ENCODE measurements around the gene NACC2.

DNA sequence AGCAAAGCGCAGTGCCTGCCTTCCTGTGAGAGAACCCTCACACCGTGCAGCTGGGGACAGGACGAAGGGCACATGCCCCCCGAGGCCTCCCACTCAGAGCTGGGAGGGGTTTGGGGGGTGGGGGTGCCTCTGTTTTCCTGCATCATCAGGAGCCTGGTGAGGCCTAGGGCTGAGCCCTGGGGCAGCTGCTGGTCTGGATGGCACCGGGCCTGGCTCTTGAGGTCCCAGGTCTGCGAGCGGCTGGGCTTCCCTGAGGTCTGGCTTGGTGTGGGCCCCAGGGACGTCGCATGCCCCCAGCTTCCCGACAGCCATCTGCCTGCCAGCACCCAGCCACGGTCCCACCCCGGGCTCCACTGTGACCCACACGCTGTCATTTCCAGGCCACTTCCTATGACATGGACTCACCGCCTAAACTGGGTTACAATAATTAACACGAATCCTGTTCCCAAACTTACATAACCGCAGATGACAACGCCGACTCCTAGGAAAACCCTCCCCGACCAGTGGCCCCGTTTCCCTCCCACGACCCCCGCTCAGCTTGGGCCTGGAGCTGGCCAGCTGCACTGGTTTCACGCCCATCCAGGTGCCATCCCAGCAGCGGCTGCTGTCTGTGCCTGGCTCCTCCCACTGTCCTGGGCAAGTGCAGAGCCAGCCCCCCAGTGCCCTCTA is 8.7 kb downstream of the NACC2 start:
- TF ChIP-seq HNF4G (IDR thresholded peaks at IDR 0.05) (no peak), NR2F2 (IDR thresholded peaks at IDR 0.05) (no peak)
- TF ChIP-seq, protein P1, sequence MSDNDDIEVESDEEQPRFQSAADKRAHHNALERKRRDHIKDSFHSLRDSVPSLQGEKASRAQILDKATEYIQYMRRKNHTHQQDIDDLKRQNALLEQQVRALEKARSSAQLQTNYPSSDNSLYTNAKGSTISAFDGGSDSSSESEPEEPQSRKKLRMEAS (IDR thresholded peaks at IDR 0.05), result no peak
- TF ChIP-seq, protein P2, sequence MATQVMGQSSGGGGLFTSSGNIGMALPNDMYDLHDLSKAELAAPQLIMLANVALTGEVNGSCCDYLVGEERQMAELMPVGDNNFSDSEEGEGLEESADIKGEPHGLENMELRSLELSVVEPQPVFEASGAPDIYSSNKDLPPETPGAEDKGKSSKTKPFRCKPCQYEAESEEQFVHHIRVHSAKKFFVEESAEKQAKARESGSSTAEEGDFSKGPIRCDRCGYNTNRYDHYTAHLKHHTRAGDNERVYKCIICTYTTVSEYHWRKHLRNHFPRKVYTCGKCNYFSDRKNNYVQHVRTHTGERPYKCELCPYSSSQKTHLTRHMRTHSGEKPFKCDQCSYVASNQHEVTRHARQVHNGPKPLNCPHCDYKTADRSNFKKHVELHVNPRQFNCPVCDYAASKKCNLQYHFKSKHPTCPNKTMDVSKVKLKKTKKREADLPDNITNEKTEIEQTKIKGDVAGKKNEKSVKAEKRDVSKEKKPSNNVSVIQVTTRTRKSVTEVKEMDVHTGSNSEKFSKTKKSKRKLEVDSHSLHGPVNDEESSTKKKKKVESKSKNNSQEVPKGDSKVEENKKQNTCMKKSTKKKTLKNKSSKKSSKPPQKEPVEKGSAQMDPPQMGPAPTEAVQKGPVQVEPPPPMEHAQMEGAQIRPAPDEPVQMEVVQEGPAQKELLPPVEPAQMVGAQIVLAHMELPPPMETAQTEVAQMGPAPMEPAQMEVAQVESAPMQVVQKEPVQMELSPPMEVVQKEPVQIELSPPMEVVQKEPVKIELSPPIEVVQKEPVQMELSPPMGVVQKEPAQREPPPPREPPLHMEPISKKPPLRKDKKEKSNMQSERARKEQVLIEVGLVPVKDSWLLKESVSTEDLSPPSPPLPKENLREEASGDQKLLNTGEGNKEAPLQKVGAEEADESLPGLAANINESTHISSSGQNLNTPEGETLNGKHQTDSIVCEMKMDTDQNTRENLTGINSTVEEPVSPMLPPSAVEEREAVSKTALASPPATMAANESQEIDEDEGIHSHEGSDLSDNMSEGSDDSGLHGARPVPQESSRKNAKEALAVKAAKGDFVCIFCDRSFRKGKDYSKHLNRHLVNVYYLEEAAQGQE (IDR thresholded peaks at IDR 0.05), result no peak

Measured in liver (tissue), 2 donors.